ENCODE data around the gene SAMD11.

SAMD11 gene

GRCh38 chr1:940107-941014 lies 16.6 kb downstream of the SAMD11 start:
- Histone ChIP-seq H3K27me3 (replicated peaks; ENCODE audit: insufficient read depth, low read length) (peaks cover 76% of the 10 kb centered on the region), H4K20me1 (ENCODE audit: insufficient read depth, low read length) (peaks cover 7% of the 10 kb centered on the region; the same call in 1 of the 2 replicates), H3K4me2 (ENCODE audit: low read depth, low read length) (peak overlapping the region; percentile 79), H3K4me1 (ENCODE audit: low read length) (peaks cover 29% of the 10 kb centered on the region), H3K9me2 (replicated peaks; ENCODE audit: insufficient read depth, low read length) (no peaks in the 10 kb centered on the region), H3K9ac (ENCODE audit: low read length) (no peak overlapping the region), H3K9me3 (replicated peaks; ENCODE audit: insufficient read depth, low read length) (no peaks in the 10 kb centered on the region), H3K4me3 (ENCODE audit: low read length) (peak overlapping the region; percentile 37; the same call in 1 of the 2 replicates), H2AFZ (ENCODE audit: low read length) (0 out of 2 replicates have a peak overlapping the region, but pooled peaks have one; percentile 8), H3F3A (ENCODE audit: insufficient read depth, low read length) (peaks cover 16% of the 10 kb centered on the region), H3K36me3 (replicated peaks; ENCODE audit: insufficient read depth, low read length) (no peaks in the 10 kb centered on the region), H3K79me2 (ENCODE audit: low read length) (no peaks in the 10 kb centered on the region), H3K27ac (ENCODE audit: low read length) (no peak overlapping the region)
- TF ChIP-seq CTCF (IDR thresholded peaks at IDR 0.05; ENCODE audit: low read length) (no peak), EZH2phosphoT487 (IDR thresholded peaks at IDR 0.05; ENCODE audit: low read length) (peak; percentile 75; the same call in 1 of the 2 replicates), EZH2 (optimal IDR thresholded peaks at IDR 0.05; ENCODE audit: low read depth, low read length) (peak; percentile 96)
- peak; percentile 25 for DNase-seq

GRCh38 chr1:941015-941587 lies 17.4 kb downstream of the SAMD11 start:
- H3K4me3 ChIP-seq (ENCODE audit: low read length) = peak overlapping the region; percentile 25; the same call in 1 of the 2 replicates
- H4K20me1 ChIP-seq (ENCODE audit: insufficient read depth, low read length) = peaks cover 7% of the 10 kb centered on the region; the same call in 1 of the 2 replicates
- H3K27ac ChIP-seq (ENCODE audit: low read length) = no peak overlapping the region
- no peaks in the 10 kb centered on the region for H3K36me3 ChIP-seq (replicated peaks; ENCODE audit: insufficient read depth, low read length)
- no peak overlapping the region for H2AFZ ChIP-seq (ENCODE audit: low read length)
- H3K9me2 ChIP-seq (replicated peaks; ENCODE audit: insufficient read depth, low read length) = no peaks in the 10 kb centered on the region
- H3F3A ChIP-seq (ENCODE audit: insufficient read depth, low read length) = peaks cover 16% of the 10 kb centered on the region
- no peak overlapping the region for H3K9ac ChIP-seq (ENCODE audit: low read length)
- peaks cover 68% of the 10 kb centered on the region for H3K27me3 ChIP-seq (replicated peaks; ENCODE audit: insufficient read depth, low read length)
- H3K9me3 ChIP-seq (replicated peaks; ENCODE audit: insufficient read depth, low read length) = no peaks in the 10 kb centered on the region
- peak overlapping the region; percentile 79; the same call in 1 of the 2 replicates for H3K4me2 ChIP-seq (ENCODE audit: low read depth, low read length)
- peaks cover 34% of the 10 kb centered on the region for H3K4me1 ChIP-seq (ENCODE audit: low read length)
- DNase-seq = no peak
- TF ChIP-seq EZH2phosphoT487 (IDR thresholded peaks at IDR 0.05; ENCODE audit: low read length) (0 out of 2 replicates have a peak, but pooled peaks have one; percentile 2), CTCF (IDR thresholded peaks at IDR 0.05; ENCODE audit: low read length) (no peak), EZH2 (optimal IDR thresholded peaks at IDR 0.05; ENCODE audit: low read depth, low read length) (no peak)
- no peaks in the 10 kb centered on the region for H3K79me2 ChIP-seq (ENCODE audit: low read length)

- H3K9me2 ChIP-seq (replicated peaks; ENCODE audit: insufficient read depth, low read length) = no peaks in the 10 kb centered on the region
- TF ChIP-seq CTCF (IDR thresholded peaks at IDR 0.05; ENCODE audit: low read length) = no peak
- peak; percentile 52 for TF ChIP-seq EZH2 (optimal IDR thresholded peaks at IDR 0.05; ENCODE audit: low read depth, low read length)
- peaks cover 62% of the 10 kb centered on the region for H3K27me3 ChIP-seq (replicated peaks; ENCODE audit: insufficient read depth, low read length)
- DNase-seq = peak; percentile 44
- H3K79me2 ChIP-seq (ENCODE audit: low read length) = no peaks in the 10 kb centered on the region
- no peak overlapping the region for H3K27ac ChIP-seq (ENCODE audit: low read length)
- peaks cover 16% of the 10 kb centered on the region for H3F3A ChIP-seq (ENCODE audit: insufficient read depth, low read length)
- H2AFZ ChIP-seq (ENCODE audit: low read length) = no peak overlapping the region
- no peaks in the 10 kb centered on the region for H3K9me3 ChIP-seq (replicated peaks; ENCODE audit: insufficient read depth, low read length)
- H4K20me1 ChIP-seq (ENCODE audit: insufficient read depth, low read length) = peaks cover 7% of the 10 kb centered on the region; the same call in 1 of the 2 replicates
- peaks cover 34% of the 10 kb centered on the region for H3K4me1 ChIP-seq (ENCODE audit: low read length)
- H3K9ac ChIP-seq (ENCODE audit: low read length) = no peak overlapping the region
- H3K4me2 ChIP-seq (ENCODE audit: low read depth, low read length) = peak overlapping the region; percentile 79; the same call in 1 of the 2 replicates
- H3K36me3 ChIP-seq (replicated peaks; ENCODE audit: insufficient read depth, low read length) = no peaks in the 10 kb centered on the region
- peak overlapping the region; percentile 25; the same call in 1 of the 2 replicates for H3K4me3 ChIP-seq (ENCODE audit: low read length)
Observed at GRCh38 chr1:941588-942383, 18.1 kb downstream of the SAMD11 start.
